Spleen (tissue), 11 donors: ENCODE data around the gene RAD23B. TPM values are rescaled to one million over a fixed set of nuclear protein-coding genes. Genes with fewer than 3 reads are reported as not detected.

Source experiments
- DNase-seq: peaks from one replicate; pipeline ENCODE4 v3.0.0-alpha.2; 2020
- H3K27ac ChIP-seq, 8 donors: fragments of 200-600 bp; sonication (generic) in 7 of 8; 1 replicate in 4 of 8; 2 replicates in 4 of 8; pipeline versions ENCODE4 v1.5.0 to v1.8.0; 2016 to 2021; ENCODE audit warnings: inconsistent platforms in 4 of 8, mild to moderate bottlenecking in 4 of 8, moderate library complexity in 1 of 8
- H3K27me3 ChIP-seq, 7 donors: fragments of 200-600 bp; sonication (generic) in 6 of 7; replicated peaks in 1 of 7; 1 replicate in 4 of 7; 2 replicates in 3 of 7; pipeline versions ENCODE4 v1.5.0 to v1.8.0; 2016 to 2021; ENCODE audit warnings: inconsistent platforms in 3 of 7, mild to moderate bottlenecking in 1 of 7
- H3K36me3 ChIP-seq, 6 donors: fragments of 200-600 bp; sonication (generic) in 5 of 6; 1 replicate in 4 of 6; 2 replicates in 2 of 6; pipeline versions ENCODE4 v1.5.0 to v1.8.0; 2016 to 2021; ENCODE audit warnings: inconsistent platforms in 2 of 6
- H3K4me1 ChIP-seq, 6 donors: fragments of 200-600 bp; sonication (generic) in 5 of 6; 1 replicate in 3 of 6; 2 replicates in 3 of 6; pipeline versions ENCODE4 v1.5.0 to v1.8.0; 2016 to 2021; ENCODE audit warnings: inconsistent platforms in 3 of 6
- H3K4me3 ChIP-seq, 8 donors: fragments of 200-600 bp; sonication (generic) in 7 of 8; 1 replicate in 4 of 8; 2 replicates in 4 of 8; pipeline versions ENCODE4 v1.5.0 to v1.8.0; 2016 to 2021; ENCODE audit warnings: inconsistent platforms in 4 of 8, mild to moderate bottlenecking in 4 of 8, moderate library complexity in 2 of 8
- H3K9me3 ChIP-seq, 8 donors: fragments of 200-600 bp; sonication (generic) in 7 of 8; 1 replicate in 4 of 8; 2 replicates in 4 of 8; pipeline versions ENCODE4 v1.5.0 to v1.8.0; 2016 to 2021; ENCODE audit warnings: inconsistent platforms in 4 of 8
- CTCF ChIP-seq, 11 experiments: fragments of 200-600 bp in 7 of 11; fragments of 450-650 bp in 4 of 11; sonication (generic) in 4 of 11; IDR thresholded peaks in 8 of 11; conservative IDR thresholded peaks in 3 of 11; 1 replicate in 7 of 11; 2 replicates in 4 of 11; pipeline versions ENCODE4 v1.4.0 to v1.8.0; 2016 to 2021; ENCODE audit warnings: antibody characterized with exemption in 11 of 11, inconsistent platforms in 4 of 11, mild to moderate bottlenecking in 1 of 11
- POLR2A ChIP-seq, 3 donors: fragments of 450-650 bp; IDR thresholded peaks; one replicate each; pipeline ENCODE4 v1.5.1; 2017; ENCODE audit warnings: antibody characterized with exemption in 3 of 3, mild to moderate bottlenecking in 1 of 3
- POLR2AphosphoS5 ChIP-seq, 3 donors: sonication (generic); formaldehyde crosslinking; IDR thresholded peaks; one replicate each; pipeline ENCODE4 v1.5.1; 2017; ENCODE audit warnings: antibody characterized with exemption in 3 of 3
- WGBS, 5 donors: extraction: QIAGEN DNeasy Blood & Tissue Kit in 3 of 5; methylation state at CpG; one replicate each; pipeline versions ENCODE4 v1.1.5 to v1.1.7; 2013 to 2018; 5-methylcytosine and 5-hydroxymethylcytosine counted together
- intact Hi-C: fragments of 100-400 bp; cut with DNase I; formaldehyde crosslinking; loops from one replicate; pipeline ENCODE4 v1.15.0; 2023; ENCODE audit warnings: low total_unique reads
- polyA plus RNA-seq, 3 donors: library from polyadenylated mRNA; stranded (reverse); fragments of 200-250 nt; gene quantifications; one replicate each; pipeline ENCODE4 v1.2.1, GENCODE V29; 2013
- total RNA-seq, 7 donors: library from RNA; depleted of rRNA in 3 of 7; stranded (reverse); fragments of >200 nt in 3 of 7; fragmentation: NEBNext Ultra II Directional in 4 of 7; extraction: Animal tissue kit (Norgen Biotek cat#: 25700) in 4 of 7; gene quantifications; one replicate each; pipeline versions ENCODE4 v1.1.0 to v1.2.1, GENCODE V29; 2016 to 2021
- donor health status: healthy with polysubstance abuse.
- donor health status: DM: no; HTN: no; CAD: no; lungs with moderate emphysema.
- donor health status: DM: no; HTN: no; CAD: no.
- donor health status: Bipolar disorder and iron deficiency.
- donor health status: healthy.
- donor health status: DM: no; HTN: no; CAD: no.
- donor health status: DM: yes; HTN: yes; CAD: no.

The RAD23B gene
- total and polyA plus RNA-seq, 10 donors = 21.3 to 91.9 (median 64.5) TPM

GRCh38 chr9:107334103-107334776, 51.2 kb downstream of the RAD23B start:
- intact Hi-C loops = loop anchor here (10.0 kb wide), 1 partner anchor 49 kb away; the partner anchor contains the start of gene RAD23B
- WGBS, 5 donors = 87 to 97% (median 93%) methylated on average over 4 of the region's 4 CpGs
- Histone ChIP-seq H3K27me3 (no peaks in the 10 kb centered on the region), H3K36me3 (peaks cover 5 to 87% (median 50%) of the 10 kb centered on the region in 6 donors), H3K4me3 (no peak overlapping the region), H3K9me3 (no peaks in the 10 kb centered on the region), H3K4me1 (no peaks in the 10 kb centered on the region), H3K27ac (no peak overlapping the region)
- TF ChIP-seq POLR2A (IDR thresholded peaks at IDR 0.05) (no peak), POLR2AphosphoS5 (IDR thresholded peaks at IDR 0.05) (no peak), CTCF (IDR thresholded peaks at IDR 0.05 in 8 of 11, conservative IDR thresholded peaks at IDR 0.05 in 3 of 11) (no peak)
- no peak for DNase-seq

- Histone ChIP-seq H3K4me3 (no peak overlapping the region), H3K9me3 (no peaks in the 10 kb centered on the region), H3K36me3 (peaks cover 0 to 77% (median 42%) of the 10 kb centered on the region in 6 donors), H3K27ac (no peak overlapping the region), H3K27me3 (no peaks in the 10 kb centered on the region), H3K4me1 (no peaks in the 10 kb centered on the region)
- 86 to 95% (median 90%) methylated on average over 3 of the region's 3 CpGs for WGBS, 5 donors
- intact Hi-C loops = loop anchor here (10.0 kb wide), 1 partner anchor 51 kb away; the partner anchor contains the start of gene RAD23B
- TF ChIP-seq CTCF (IDR thresholded peaks at IDR 0.05 in 8 of 11, conservative IDR thresholded peaks at IDR 0.05 in 3 of 11) (no peak), POLR2AphosphoS5 (IDR thresholded peaks at IDR 0.05) (no peak)
- no peak for DNase-seq
Observed at GRCh38 chr9:107335331-107335730, 52.3 kb downstream of the RAD23B start.

- no peak for DNase-seq
- intact Hi-C loops = loop anchor here (10.0 kb wide), 1 partner anchor 52 kb away; the partner anchor contains the start of gene RAD23B
- Histone ChIP-seq H3K4me1 (peaks cover 0 to 13% (median 10%) of the 10 kb centered on the region in 6 donors), H3K36me3 (peaks cover 0 to 62% (median 29%) of the 10 kb centered on the region in 6 donors), H3K27me3 (no peaks in the 10 kb centered on the region), H3K9me3 (no peaks in the 10 kb centered on the region), H3K4me3 (no peak overlapping the region), H3K27ac (no peak overlapping the region)
- TF ChIP-seq POLR2A (IDR thresholded peaks at IDR 0.05) (no peak), POLR2AphosphoS5 (IDR thresholded peaks at IDR 0.05) (no peak), CTCF (IDR thresholded peaks at IDR 0.05 in 8 of 11, conservative IDR thresholded peaks at IDR 0.05 in 3 of 11) (no peak)
- 73 to 87% (median 85%) methylated on average over 6 of the region's 6 CpGs for WGBS, 5 donors
Observed at GRCh38 chr9:107336718-107337360, 53.8 kb downstream of the RAD23B start.
